ENCODE measurements around the gene GJA5. TPM values are rescaled to one million over a fixed set of nuclear protein-coding genes. Genes with fewer than 3 reads are reported as not detected.

GJA5 gene
- total RNA-seq, 6 experiments from 2014 or later, result 0.12 to 1.2 (median 0.56) TPM

DNA sequence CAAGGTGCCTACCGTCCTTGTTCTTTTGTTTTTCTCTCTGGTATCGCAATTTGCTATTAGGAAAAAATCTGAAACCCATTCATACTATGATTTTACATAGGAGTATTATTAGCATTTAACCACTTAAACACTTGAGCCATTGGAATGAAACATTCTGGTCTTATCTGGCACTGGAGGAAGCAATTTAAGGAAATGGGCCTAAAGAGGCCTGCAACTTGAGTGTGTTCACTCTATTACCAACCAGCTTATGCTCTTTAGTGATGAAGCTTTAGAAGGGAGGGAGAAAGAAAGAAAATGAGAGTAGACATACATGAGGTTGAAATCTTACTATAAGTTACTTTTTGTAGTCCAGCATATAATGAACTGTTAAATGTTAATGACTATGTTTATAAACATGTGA lies 5.7 kb downstream of the GJA5 start:
- intact Hi-C loops (cut with DNase I), result no loop called here
- H3K27ac ChIP-seq, result no peak overlapping the region
- H3K36me3 ChIP-seq, result no peaks in the 10 kb centered on the region
- no peak for DNase-seq
- WGBS (ENCODE audit: insufficient coverage, low coverage, low lambda C conversion rate, missing lambda C conversion rate), result 93% methylated on average over 2 of the region's 2 CpGs
- no peak for ATAC-seq
- TF ChIP-seq, protein P1, sequence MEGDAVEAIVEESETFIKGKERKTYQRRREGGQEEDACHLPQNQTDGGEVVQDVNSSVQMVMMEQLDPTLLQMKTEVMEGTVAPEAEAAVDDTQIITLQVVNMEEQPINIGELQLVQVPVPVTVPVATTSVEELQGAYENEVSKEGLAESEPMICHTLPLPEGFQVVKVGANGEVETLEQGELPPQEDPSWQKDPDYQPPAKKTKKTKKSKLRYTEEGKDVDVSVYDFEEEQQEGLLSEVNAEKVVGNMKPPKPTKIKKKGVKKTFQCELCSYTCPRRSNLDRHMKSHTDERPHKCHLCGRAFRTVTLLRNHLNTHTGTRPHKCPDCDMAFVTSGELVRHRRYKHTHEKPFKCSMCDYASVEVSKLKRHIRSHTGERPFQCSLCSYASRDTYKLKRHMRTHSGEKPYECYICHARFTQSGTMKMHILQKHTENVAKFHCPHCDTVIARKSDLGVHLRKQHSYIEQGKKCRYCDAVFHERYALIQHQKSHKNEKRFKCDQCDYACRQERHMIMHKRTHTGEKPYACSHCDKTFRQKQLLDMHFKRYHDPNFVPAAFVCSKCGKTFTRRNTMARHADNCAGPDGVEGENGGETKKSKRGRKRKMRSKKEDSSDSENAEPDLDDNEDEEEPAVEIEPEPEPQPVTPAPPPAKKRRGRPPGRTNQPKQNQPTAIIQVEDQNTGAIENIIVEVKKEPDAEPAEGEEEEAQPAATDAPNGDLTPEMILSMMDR (IDR thresholded peaks at IDR 0.05), result no peak
- no peak for TF ChIP-seq POLR2A (IDR thresholded peaks at IDR 0.05)
- no peaks in the 10 kb centered on the region for H3K4me1 ChIP-seq
- no peaks in the 10 kb centered on the region for H3K9me3 ChIP-seq
- H3K27me3 ChIP-seq, result no peaks in the 10 kb centered on the region
- H3K4me3 ChIP-seq, result no peak overlapping the region

DNA sequence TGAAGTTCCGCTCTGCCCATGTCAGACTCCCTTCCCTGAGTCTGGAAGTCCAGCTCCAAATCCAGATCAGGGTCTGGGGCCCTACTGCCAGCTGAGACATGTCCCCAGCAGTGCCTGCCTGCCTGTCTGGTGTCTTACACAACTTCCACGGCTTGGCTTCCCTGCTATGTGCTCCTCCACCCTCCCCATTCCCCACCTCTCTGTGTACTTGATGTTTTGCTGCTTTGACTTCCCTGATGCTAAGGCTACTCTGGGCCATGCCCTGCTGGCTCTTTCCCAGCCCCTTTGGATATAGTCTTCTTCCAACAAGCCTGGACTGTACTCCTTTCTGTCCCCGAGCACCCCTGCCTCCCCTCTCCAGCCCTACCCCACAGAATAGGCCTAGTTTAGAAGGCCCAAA lies 7.3 kb downstream of the GJA5 start:
- intact Hi-C loops (cut with DNase I), result no loop called here
- ATAC-seq, result no peak
- 78% methylated on average over 2 of the region's 3 CpGs for WGBS (ENCODE audit: insufficient coverage, low coverage, low lambda C conversion rate, missing lambda C conversion rate)

DNA sequence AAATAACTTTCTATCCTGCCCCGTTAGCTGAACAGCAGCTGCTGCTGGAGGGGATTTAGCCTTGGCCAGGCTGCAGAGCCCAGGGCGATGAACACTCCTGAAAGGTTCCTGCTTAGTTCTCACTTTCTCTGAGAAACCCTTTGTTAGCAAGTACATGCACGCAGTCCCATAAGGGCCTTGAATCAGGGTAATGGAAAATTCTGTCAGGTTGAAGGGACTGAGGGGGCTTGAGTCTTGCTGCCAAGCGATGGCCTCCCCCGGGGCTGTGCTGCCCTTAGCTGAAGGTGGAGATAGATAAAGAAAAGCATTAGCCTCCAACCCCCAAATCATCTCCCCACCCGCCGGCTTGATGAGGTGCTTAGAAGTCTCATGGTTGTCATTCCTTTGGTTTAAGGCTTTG lies 7.9 kb downstream of the GJA5 start:
- intact Hi-C loops (cut with DNase I), result no loop called here
- ATAC-seq, result no peak
- Histone ChIP-seq H3K36me3 (no peaks in the 10 kb centered on the region), H3K27ac (no peak overlapping the region), H3K4me1 (no peaks in the 10 kb centered on the region), H3K9me3 (no peaks in the 10 kb centered on the region), H3K4me3 (no peak overlapping the region), H3K27me3 (no peaks in the 10 kb centered on the region)
- no peak for TF ChIP-seq POLR2A (IDR thresholded peaks at IDR 0.05)
- TF ChIP-seq, protein P1 (IDR thresholded peaks at IDR 0.05), result no peak
- WGBS (ENCODE audit: insufficient coverage, low coverage, low lambda C conversion rate, missing lambda C conversion rate), result 52% methylated on average over 3 of the region's 7 CpGs
- DNase-seq, result no peak

More for the DNA sequence above, 7.3 kb downstream of the GJA5 start:
- Histone ChIP-seq H3K4me1 (no peaks in the 10 kb centered on the region), H3K27ac (no peak overlapping the region), H3K27me3 (no peaks in the 10 kb centered on the region), H3K9me3 (no peaks in the 10 kb centered on the region), H3K36me3 (no peaks in the 10 kb centered on the region), H3K4me3 (no peak overlapping the region)
- TF ChIP-seq, protein P1 (IDR thresholded peaks at IDR 0.05), result no peak
- TF ChIP-seq POLR2A (IDR thresholded peaks at IDR 0.05), result no peak
- no peak for DNase-seq

DNA sequence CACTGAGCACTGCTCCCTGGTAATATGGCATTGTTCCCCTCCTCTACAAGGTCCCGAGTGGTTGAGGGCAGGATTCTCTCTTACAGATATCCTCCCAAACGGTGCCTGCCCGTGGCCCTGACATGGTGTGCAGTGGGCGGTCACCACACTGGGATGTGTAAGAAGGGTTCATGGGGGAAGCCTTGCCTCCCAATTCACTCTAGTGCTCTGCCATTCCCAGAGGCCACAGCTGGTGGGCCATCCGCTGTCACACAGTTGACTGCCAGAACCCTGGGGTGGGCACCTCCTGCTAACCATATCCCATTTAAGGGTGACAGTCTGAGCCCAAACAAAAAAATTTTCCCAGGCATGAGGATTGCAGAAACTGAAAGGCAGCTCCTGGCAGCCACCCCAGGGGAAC lies 9.1 kb downstream of the GJA5 start:
- Histone ChIP-seq H3K27ac (no peak overlapping the region), H3K9me3 (no peaks in the 10 kb centered on the region), H3K4me3 (no peak overlapping the region), H3K36me3 (no peaks in the 10 kb centered on the region), H3K27me3 (no peaks in the 10 kb centered on the region), H3K4me1 (no peaks in the 10 kb centered on the region)
- WGBS (ENCODE audit: insufficient coverage, low coverage, low lambda C conversion rate, missing lambda C conversion rate), result 74% methylated on average over 4 of the region's 5 CpGs
- TF ChIP-seq POLR2A (IDR thresholded peaks at IDR 0.05), result no peak
- TF ChIP-seq, protein P1 (IDR thresholded peaks at IDR 0.05), result no peak
- no peak for ATAC-seq
- DNase-seq, result no peak
- intact Hi-C loops (cut with DNase I), result no loop called here

DNA sequence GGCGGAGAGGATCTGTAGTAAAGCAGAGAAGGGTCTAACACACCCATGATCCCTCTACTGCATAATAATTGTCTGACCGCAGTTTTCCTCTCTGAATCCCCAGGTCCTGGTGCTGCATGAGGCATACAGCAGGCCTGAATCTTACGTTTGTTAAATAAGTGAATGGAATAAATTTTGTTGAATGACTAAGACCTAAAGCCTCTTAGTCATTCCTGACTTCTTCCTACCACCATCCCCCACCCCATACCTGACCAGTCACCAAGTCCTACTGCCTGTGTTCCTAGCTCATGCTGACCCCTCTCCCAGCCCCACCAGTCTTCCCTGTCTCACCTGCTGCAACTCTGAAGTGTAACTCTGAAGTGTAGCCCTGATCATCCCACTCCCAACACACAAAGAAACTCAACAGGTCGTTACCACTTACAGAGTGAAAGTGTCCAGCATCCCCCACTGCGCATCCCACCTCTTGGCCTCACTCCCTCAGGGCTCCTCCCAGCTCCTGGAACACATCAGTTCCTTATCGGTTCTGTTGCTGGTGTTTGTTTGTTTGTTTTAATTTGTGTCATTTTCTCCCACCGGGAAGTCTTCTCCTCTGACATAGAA lies 9.7 kb downstream of the GJA5 start:
- H3K4me3 ChIP-seq, result no peak overlapping the region
- no peaks in the 10 kb centered on the region for H3K36me3 ChIP-seq
- no peaks in the 10 kb centered on the region for H3K4me1 ChIP-seq
- ATAC-seq, result no peak
- no peaks in the 10 kb centered on the region for H3K9me3 ChIP-seq
- TF ChIP-seq POLR2A (IDR thresholded peaks at IDR 0.05), result no peak
- TF ChIP-seq, protein P1 (IDR thresholded peaks at IDR 0.05), result no peak
- H3K27ac ChIP-seq, result no peak overlapping the region
- DNase-seq, result no peak
- 72% methylated on average over 4 of the region's 7 CpGs for WGBS (ENCODE audit: insufficient coverage, low coverage, low lambda C conversion rate, missing lambda C conversion rate)
- H3K27me3 ChIP-seq, result no peaks in the 10 kb centered on the region
- intact Hi-C loops (cut with DNase I), result no loop called here

Data from right lobe of liver (tissue), 6 donors.